K562 (cell line): ENCODE results near the gene LAT. TPM values are rescaled to one million over a fixed set of nuclear protein-coding genes. Genes with fewer than 3 reads are reported as not detected.

Source experiments
- CBX3 ChIP-seq, 2 experiments: IDR thresholded peaks; 1 replicate in 1 of 2; 2 replicates in 1 of 2; pipeline ENCODE4 v1.6.1; 2012; ENCODE audit warnings: inconsistent platforms in 2 of 2, low read length in 2 of 2, borderline replicate concordance in 1 of 2, control low read depth in 1 of 2
- CBX8 ChIP-seq: fragments of 200-600 bp; sonication (generic); IDR thresholded peaks from 2 replicates; pipeline ENCODE4 v1.6.1; 2012; ENCODE audit warnings: borderline replicate concordance, mixed run types, low read depth, mild to moderate bottlenecking, moderate library complexity, mixed read lengths, low read length, control low read depth, inconsistent platforms; ENCODE audit not compliant: poor library complexity, severe bottlenecking; ENCODE audit errors: extremely low read depth
- MAFF ChIP-seq: IDR thresholded peaks from 2 replicates; pipeline ENCODE4 v1.6.1; 2012; ENCODE audit warnings: low read length, improper control_type of control experiment
- MAFG ChIP-seq: fragments of 450-650 bp; conservative IDR thresholded peaks from 2 replicates; pipeline ENCODE4 v1.6.1; 2016; ENCODE audit warnings: missing genetic modification characterization, missing compliant biosample characterization
- MEF2A ChIP-seq: IDR thresholded peaks from 2 replicates; pipeline ENCODE4 v1.6.1; 2011; ENCODE audit warnings: low read depth, mild to moderate bottlenecking, low read length, moderate library complexity; ENCODE audit not compliant: control insufficient read depth
- NFIX ChIP-seq: fragments of 250-450 bp; sonication (Bioruptor Pico); IDR thresholded peaks from 2 replicates; pipeline ENCODE4 v1.4.0; 2020; ENCODE audit warnings: low read depth, mild to moderate bottlenecking, moderate library complexity
- NR2C2 ChIP-seq, 2 experiments: fragments of 200-800 bp in 1 of 2; sonication (Bioruptor generic) in 1 of 2; sonication (generic) in 1 of 2; formaldehyde crosslinking in 1 of 2; IDR thresholded peaks; 2 replicates each; pipeline versions ENCODE4 v1.6.1 to v1.8.0; 2016 to 2022; ENCODE audit warnings: mild to moderate bottlenecking in 1 of 2, missing compliant biosample characterization in 1 of 2, missing genetic modification characterization in 1 of 2, missing genetic modification reagents in 1 of 2
- SAFB ChIP-seq: fragments of 200-400 bp; formaldehyde crosslinking; IDR thresholded peaks from 2 replicates; pipeline ENCODE4 v1.6.1; 2017; ENCODE audit warnings: low read depth, low read length, borderline replicate concordance
- SMAD2 ChIP-seq: fragments of 150-350 bp; IDR thresholded peaks from 2 replicates; pipeline ENCODE4 v1.6.1; 2014; ENCODE audit warnings: low read depth, mild to moderate bottlenecking, low read length
- TEAD4 ChIP-seq, 2 experiments: sonication (generic) in 1 of 2; formaldehyde crosslinking in 1 of 2; IDR thresholded peaks; 2 replicates each; pipeline versions ENCODE4 v1.6.1 to v1.8.0; 2012 to 2022; ENCODE audit warnings: borderline replicate concordance in 1 of 2, inconsistent platforms in 1 of 2, low read length in 1 of 2, mild to moderate bottlenecking in 1 of 2, missing genetic modification reagents in 1 of 2
- ZNF224 ChIP-seq: sonication (generic); formaldehyde crosslinking; IDR thresholded peaks from 2 replicates; pipeline ENCODE4 v1.8.0; 2022; ENCODE audit warnings: mild to moderate bottlenecking, missing genetic modification reagents
- ZNF324 ChIP-seq: fragments of 250-450 bp; sonication (Bioruptor Pico); IDR thresholded peaks from 2 replicates; pipeline ENCODE4 v1.4.0; 2020; ENCODE audit warnings: mild to moderate bottlenecking
- ZNF766 ChIP-seq: fragments of 200-800 bp; sonication (Bioruptor generic); conservative IDR thresholded peaks from 2 replicates; pipeline ENCODE4 v1.6.1; 2016; ENCODE audit warnings: missing genetic modification characterization, missing compliant biosample characterization
- ZNF785 ChIP-seq: fragments of 250-450 bp; sonication (Bioruptor Pico); IDR thresholded peaks from 2 replicates; pipeline ENCODE4 v1.4.0; 2020; ENCODE audit warnings: mild to moderate bottlenecking
- polyA plus RNA-seq, 8 experiments: library from polyadenylated mRNA; depleted of rRNA in 4 of 8; stranded (reverse) in 5 of 8; unstranded in 3 of 8; fragments of >200 nt; fragmentation: Nextera tagmentation in 2 of 8; fragmentation: Illumina TruSeq in 1 of 8; extraction: Ambion mirVana in 2 of 8; extraction: Trizol in 1 of 8; gene quantifications; 2 replicates each; pipeline versions ENCODE4 v1.2.1 to v1.2.3, GENCODE V29; 2011 to 2014; ENCODE audit warnings: inconsistent platforms in 1 of 8, missing spikeins in 1 of 8
- total RNA-seq, 7 experiments: library from RNA; depleted of rRNA in 6 of 7; stranded (reverse); fragments of >200 nt in 6 of 7; fragmentation: Illumina TruSeq in 2 of 7; extraction: Trizol in 2 of 7; gene quantifications; 2 replicates each; pipeline versions ENCODE4 v1.2.1 to v1.2.3, GENCODE V29; 2011 to 2021; ENCODE audit warnings: low replicate concordance in 1 of 7
- TF ChIP-seq, protein P1 (sequence below): sonication (generic); formaldehyde crosslinking; IDR thresholded peaks from 2 replicates; pipeline ENCODE4 v1.8.0; 2022; ENCODE audit warnings: mild to moderate bottlenecking, missing genetic modification reagents
- TF ChIP-seq, protein P2 (sequence below): fragments of 250-450 bp; sonication (Bioruptor Pico); IDR thresholded peaks from 2 replicates; pipeline ENCODE4 v1.5.0; 2020; ENCODE audit warnings: mild to moderate bottlenecking, borderline replicate concordance
- TF ChIP-seq, protein P3 (sequence below): fragments of 250-450 bp; sonication (Bioruptor Pico); IDR thresholded peaks from 2 replicates; pipeline ENCODE4 v1.5.0; 2021
- TF ChIP-seq, protein P4 (sequence below): sonication (generic); formaldehyde crosslinking; IDR thresholded peaks from 2 replicates; pipeline ENCODE4 v1.9.0; 2022; ENCODE audit warnings: mild to moderate bottlenecking, missing genetic modification reagents
- TF ChIP-seq, protein P5 (sequence below): fragments of 250-450 bp; sonication (Bioruptor Pico); IDR thresholded peaks from 2 replicates; pipeline ENCODE4 v1.4.0; 2020

LAT gene
- total and polyA plus RNA-seq, 9 of the 15 experiments (the other 6 are each of a cell fraction or from before 2014, with no cell fraction given) = 0.40 to 4.2 (median 1.3) TPM

DNA sequence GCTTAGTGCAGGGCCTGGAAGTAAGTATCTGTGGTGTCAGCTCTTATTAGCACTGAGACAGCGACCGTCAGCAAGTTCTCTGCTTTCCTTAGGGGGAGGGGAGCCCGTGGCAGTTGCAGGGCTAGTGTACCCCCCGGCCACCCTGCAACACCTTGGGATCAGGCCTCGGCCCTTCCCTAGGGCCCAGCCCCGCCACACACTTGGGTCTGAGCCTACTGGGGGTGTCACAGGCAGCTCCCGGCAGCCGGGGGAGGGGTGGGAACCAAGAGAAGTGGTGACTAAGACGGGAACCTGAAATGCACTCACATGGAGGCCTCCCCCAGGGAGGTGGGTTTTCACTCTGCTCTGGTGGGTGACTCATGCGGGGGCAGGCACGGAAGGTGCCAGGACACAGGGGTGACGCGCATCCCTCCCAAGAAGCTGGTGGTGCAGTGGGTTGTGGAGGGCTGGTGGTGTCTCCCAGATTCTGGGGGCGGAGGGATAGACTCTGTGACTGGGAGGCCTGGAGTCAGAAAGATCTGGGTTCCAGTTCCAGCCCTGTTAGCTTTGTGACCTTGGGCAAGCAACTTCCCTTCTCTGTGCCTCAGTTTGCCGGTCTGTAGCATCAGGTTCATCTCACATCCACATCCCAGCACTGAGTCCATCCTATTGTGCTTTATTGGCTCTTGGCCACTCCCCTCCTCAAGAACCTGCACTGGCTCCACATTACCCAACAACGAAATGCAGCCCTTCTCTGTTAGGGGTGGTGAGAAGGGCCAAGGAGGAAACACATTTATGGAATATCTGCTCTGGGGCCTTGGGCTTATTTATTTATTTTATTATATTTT is 44.5 kb downstream of the LAT start (continued):
- TF ChIP-seq, protein P1, sequence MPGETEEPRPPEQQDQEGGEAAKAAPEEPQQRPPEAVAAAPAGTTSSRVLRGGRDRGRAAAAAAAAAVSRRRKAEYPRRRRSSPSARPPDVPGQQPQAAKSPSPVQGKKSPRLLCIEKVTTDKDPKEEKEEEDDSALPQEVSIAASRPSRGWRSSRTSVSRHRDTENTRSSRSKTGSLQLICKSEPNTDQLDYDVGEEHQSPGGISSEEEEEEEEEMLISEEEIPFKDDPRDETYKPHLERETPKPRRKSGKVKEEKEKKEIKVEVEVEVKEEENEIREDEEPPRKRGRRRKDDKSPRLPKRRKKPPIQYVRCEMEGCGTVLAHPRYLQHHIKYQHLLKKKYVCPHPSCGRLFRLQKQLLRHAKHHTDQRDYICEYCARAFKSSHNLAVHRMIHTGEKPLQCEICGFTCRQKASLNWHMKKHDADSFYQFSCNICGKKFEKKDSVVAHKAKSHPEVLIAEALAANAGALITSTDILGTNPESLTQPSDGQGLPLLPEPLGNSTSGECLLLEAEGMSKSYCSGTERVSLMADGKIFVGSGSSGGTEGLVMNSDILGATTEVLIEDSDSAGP (CRISPR knock-in tag) = no peak
- peak; percentile 42; the same call in 1 of the 2 replicates for TF ChIP-seq MAFG (tag)
- no peak for TF ChIP-seq ZNF324 (CRISPR knock-in tag)
- TF ChIP-seq ZNF766 (CRISPR knock-in tag) = no peak
- TF ChIP-seq CBX3 (IDR thresholded peaks at IDR 0.05; ENCODE audit: borderline replicate concordance in 1 of 2, low read length in 2 of 2) = no peak
- TF ChIP-seq, protein P2, sequence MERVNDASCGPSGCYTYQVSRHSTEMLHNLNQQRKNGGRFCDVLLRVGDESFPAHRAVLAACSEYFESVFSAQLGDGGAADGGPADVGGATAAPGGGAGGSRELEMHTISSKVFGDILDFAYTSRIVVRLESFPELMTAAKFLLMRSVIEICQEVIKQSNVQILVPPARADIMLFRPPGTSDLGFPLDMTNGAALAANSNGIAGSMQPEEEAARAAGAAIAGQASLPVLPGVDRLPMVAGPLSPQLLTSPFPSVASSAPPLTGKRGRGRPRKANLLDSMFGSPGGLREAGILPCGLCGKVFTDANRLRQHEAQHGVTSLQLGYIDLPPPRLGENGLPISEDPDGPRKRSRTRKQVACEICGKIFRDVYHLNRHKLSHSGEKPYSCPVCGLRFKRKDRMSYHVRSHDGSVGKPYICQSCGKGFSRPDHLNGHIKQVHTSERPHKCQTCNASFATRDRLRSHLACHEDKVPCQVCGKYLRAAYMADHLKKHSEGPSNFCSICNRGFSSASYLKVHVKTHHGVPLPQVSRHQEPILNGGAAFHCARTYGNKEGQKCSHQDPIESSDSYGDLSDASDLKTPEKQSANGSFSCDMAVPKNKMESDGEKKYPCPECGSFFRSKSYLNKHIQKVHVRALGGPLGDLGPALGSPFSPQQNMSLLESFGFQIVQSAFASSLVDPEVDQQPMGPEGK (CRISPR knock-in tag) = no peak
- TF ChIP-seq CBX8 = no peak
- TF ChIP-seq, protein P3, sequence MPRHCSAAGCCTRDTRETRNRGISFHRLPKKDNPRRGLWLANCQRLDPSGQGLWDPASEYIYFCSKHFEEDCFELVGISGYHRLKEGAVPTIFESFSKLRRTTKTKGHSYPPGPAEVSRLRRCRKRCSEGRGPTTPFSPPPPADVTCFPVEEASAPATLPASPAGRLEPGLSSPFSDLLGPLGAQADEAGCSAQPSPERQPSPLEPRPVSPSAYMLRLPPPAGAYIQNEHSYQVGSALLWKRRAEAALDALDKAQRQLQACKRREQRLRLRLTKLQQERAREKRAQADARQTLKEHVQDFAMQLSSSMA (CRISPR knock-in tag) = no peak
- TF ChIP-seq TEAD4 (IDR thresholded peaks at IDR 0.05; ENCODE audit: low read length) = peak; percentile 23; the same call in 1 of the 2 replicates
- no peak for TF ChIP-seq TEAD4 (CRISPR knock-in tag; IDR thresholded peaks at IDR 0.05; ENCODE audit: borderline replicate concordance)
- TF ChIP-seq, protein P4, sequence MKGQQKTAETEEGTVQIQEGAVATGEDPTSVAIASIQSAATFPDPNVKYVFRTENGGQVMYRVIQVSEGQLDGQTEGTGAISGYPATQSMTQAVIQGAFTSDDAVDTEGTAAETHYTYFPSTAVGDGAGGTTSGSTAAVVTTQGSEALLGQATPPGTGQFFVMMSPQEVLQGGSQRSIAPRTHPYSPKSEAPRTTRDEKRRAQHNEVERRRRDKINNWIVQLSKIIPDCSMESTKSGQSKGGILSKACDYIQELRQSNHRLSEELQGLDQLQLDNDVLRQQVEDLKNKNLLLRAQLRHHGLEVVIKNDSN = no peak
- no peak for TF ChIP-seq NR2C2 (CRISPR knock-in tag; IDR thresholded peaks at IDR 0.05)
- TF ChIP-seq NR2C2 (tag; IDR thresholded peaks at IDR 0.05) = no peak
- TF ChIP-seq, protein P5, sequence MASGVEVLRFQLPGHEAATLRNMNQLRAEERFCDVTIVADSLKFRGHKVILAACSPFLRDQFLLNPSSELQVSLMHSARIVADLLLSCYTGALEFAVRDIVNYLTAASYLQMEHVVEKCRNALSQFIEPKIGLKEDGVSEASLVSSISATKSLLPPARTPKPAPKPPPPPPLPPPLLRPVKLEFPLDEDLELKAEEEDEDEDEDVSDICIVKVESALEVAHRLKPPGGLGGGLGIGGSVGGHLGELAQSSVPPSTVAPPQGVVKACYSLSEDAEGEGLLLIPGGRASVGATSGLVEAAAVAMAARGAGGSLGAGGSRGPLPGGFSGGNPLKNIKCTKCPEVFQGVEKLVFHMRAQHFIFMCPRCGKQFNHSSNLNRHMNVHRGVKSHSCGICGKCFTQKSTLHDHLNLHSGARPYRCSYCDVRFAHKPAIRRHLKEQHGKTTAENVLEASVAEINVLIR = no peak
- no peak for TF ChIP-seq NFIX (CRISPR knock-in tag)
- TF ChIP-seq ZNF224 (CRISPR knock-in tag) = no peak
- TF ChIP-seq ZNF785 (CRISPR knock-in tag) = no peak
- TF ChIP-seq MEF2A = no peak
- TF ChIP-seq SAFB = no peak
- TF ChIP-seq MAFF = no peak
- TF ChIP-seq SMAD2 = no peak
